ENCODE results near the gene SLC35D1.
"Not testable (repeated sequence)": the region's sequence is repeated elsewhere in the genome, so short reads cannot be mapped to it uniquely, and the experiment has no call there.

The SLC35D1 gene

DNA sequence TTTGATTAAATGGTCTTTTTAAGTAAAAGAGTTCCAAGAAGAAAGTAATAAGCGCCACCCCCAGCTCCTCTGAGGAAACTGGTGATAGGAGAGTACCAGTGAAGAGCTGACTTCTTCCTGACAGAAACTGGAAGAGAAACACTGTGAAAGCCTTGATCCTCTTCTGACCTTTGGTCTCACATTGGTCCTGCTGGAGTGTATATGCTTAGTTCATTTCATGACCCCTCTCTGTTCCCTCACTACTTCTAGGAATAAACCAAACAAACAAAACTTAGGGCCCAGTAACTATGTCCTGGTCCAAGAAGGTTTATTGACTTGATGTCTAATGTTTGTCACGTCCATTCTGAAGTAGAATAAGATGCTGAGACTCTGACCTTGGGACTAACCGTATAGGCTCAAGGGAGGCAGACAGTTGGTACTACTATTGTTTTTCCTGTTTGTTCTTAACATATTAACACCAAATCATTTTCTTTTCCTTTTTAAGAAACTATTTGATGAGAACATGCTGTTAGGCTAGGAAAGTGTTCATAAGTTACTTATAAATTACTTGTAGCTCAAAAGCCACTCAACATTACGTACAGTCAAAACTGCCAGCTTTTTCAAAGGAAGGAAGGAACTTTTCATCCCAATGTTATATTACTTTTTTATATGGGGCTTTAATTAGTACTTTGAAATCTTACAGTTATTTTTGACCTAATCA lies 71.2 kb downstream of the SLC35D1 start:
- no peak for DNase-seq

DNA sequence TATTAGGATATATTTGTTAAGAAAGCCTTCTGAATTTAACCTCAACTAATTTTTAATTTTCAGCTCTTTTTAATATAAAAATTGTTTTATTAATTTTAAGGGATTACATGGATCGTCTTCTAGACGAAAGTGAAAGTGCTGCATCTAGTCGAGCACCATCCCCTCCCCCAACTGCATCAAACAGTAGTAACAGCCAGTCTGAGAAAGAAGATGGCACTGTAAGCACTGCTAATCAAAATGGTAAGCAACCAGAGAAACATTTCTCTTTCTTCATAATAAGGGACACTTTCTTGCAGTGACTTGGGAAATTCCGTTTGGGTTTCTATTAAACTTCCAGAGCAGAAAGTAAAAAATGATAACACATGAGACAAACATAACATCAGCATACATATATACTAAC lies 72.3 kb downstream of the SLC35D1 start:
- DNase-seq: peak in 5 of 6 experiments; percentile 37 to 71 (median 62)

DNA sequence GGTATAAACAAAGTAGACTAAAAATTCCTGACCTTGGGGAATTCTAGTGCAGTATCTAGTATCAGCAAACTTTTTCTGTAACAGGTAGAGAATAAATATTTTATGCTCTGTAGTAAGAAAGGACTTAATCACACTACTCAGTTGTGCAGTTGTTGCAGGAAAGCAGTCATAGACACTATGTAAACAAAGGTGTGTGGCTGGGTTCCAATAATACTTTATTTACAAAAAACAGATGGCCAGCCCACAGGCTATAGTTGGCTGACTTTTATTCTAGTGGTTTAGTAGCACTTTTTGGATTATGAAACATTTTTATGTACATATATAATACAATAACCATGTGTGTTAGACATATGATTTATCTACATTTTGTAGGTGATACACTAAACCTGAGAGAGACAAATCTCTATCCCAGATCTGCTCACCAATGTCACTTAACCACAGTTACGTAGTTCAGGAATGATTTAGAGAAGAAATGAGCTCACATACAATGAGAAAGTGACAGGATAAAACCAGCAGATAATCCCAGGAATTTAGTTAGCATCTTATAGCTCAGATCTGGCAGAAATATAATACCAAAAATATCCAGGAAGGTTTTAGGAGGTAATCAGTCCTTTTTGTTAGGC lies 73.1 kb downstream of the SLC35D1 start:
- DNase-seq: no peak

DNA sequence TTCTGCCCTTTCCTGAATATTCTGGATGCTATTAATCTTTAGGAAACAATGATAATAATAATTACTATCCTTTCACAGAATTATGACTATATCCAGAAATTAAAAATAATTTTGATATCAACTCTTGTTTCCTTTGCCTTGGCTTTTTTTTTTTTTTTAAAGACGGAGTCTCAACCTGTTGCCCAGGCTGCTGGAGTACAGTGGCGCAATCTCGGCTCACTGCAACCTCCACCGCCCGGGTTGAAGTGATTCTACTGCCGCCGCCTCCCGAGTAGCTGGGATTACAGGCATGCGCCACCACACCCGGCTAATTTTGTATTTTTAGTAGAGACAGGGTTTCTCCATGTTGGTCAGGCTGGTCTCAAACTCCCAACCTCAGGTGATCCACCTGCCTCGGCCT lies 74.3 kb downstream of the SLC35D1 start:
- DNase-seq: not testable (repeated sequence)

DNA sequence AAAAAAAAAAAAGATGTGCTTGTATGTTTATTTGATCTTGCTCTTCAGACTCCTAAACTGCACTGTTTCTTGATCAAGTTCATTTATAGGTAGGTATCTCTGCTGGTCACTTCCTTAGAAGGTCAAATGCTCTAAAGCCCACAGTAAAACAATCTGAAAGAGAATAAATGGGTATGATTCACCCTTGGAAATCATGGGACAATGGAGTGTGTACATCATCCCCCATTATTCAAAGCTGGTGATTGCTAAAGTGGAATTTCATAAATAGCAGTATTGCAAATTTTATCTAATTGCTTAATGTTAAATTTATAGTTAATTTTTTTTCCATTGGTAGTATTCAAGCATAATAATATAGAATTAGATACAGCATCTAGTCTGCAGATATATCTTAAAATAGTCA lies 75.7 kb downstream of the SLC35D1 start:
- no peak for DNase-seq

DNA sequence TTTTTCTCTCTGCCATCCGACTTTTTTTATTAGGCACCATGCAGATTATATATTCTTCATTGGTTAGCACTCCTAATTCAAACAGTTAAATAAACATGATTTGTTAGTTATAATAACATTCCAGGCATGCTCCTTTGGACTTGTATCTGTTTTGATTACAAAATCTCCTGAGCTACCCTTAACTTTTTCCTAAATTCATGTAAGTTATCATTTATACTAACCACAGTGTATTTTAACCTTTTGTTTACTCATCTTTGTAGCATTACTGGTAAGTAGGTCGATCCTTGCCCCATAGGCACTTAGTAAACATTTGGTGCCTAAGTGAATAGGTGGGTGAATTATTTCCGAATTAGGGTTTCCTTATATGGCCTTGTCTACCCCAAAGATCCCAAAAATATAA lies 85.4 kb downstream of the SLC35D1 start:
- no peak for DNase-seq

DNA sequence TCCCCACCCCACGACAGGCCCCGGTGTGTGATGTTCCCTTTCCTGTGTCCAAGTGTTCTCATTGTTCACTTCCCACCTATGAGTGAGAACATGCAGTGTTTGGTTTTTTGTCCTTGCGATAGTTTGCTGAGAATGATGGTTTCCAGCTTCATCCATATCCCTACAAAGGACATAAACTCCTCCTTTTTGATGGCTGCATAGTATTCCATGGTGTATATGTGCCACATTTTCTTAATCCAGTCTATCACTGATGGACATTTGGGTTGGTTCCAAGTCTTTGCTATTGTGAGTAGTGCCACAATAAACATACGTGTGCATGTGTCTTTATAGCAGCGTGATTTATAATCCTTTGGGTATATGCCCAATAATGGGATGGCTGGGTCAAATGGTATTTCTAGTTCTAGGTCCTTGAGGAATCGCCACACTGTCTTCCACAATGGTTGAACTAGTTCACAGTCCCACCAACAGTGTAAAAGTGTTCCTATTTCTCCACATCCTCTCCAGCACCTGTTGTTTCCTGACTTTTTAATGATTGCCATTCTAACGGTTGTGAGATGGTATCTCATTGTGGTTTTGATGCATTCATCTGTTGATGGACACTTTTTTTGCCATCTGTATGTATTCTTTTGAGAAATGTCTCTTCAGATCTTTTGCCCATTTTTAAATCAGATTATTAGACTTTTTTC lies 87.6 kb downstream of the SLC35D1 start:
- DNase-seq: not testable (repeated sequence)

DNA sequence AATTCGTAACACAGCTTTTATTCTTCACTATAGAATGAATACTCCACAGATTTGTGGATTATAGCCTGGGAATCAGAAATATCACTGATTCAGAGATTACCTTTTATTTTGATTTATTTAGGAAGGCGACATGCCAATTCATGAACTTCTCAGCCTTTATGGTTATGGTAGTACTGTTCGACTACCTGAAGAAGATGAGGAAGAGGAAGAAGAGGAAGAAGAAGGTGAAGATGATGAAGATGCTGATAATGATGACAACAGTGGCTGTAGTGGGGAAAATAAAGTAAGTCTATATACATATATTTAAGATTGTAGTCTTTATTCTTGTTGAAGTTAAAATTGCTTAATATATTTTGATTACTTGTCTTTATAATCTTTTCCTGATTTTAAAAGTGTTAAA lies 96.0 kb downstream of the SLC35D1 start:
- no peak for DNase-seq

DNA sequence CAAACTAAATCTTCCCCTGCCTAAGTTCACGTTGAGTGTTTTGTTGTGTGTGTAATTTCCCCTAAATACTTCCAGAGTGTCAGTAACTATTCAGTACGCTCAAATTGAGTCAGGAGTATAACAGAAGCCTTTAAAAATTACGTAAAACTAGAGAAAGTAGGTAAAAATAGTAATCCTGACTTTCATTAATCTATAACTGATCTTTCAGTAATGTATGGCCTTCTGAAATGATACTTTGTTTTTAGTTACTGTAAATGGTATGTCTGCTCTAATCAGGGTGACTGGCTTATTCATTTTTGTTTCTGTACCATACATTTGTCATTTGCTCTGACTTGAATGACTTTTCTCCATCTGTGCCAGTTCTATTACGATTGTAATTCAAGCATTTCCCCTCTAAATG lies 99.7 kb downstream of the SLC35D1 start:
- no peak for DNase-seq

DNA sequence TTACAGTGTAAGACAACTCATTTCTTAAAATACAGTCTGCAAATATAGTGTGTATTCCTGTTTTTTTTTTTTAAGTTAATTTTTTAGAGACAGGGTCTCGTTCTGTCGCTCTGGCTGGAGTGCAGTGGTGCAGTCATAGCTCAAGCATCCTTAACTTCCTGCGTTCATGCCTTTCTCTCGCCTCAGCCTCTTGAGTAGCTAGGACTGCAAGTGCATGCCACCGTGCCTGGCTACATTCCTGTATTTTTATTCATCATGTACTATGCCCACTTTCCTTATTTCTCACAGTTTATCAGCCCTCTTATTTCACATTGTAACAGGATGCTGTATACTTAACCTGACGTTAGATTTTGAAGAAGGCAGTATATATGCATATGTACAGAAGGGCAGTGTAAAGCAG lies 102.4 kb downstream of the SLC35D1 start:
- DNase-seq: no peak
